ENCODE measurements around the gene VAPB.
"Not testable (repeated sequence)": the region's sequence is repeated elsewhere in the genome, so short reads cannot be mapped to it uniquely, and the experiment has no call there.

VAPB gene

GRCh38 chr20:58388882-58389323 is at the start of gene VAPB:
TSS of gene VAPB (plus strand) at chr20:58389229. CDS start at chr20:58389460, 231 bp downstream.
- FAIRE-seq = no peak

- FAIRE-seq = no peak
These were observed 49.3 kb upstream of the VAPB start for GRCh38 chr20:58339741-58340140.

- no peak for FAIRE-seq
These were observed 48.9 kb upstream of the VAPB start for GRCh38 chr20:58340151-58340550.

GRCh38 chr20:58340853-58341252 is 48.2 kb upstream of the VAPB start:
- FAIRE-seq = no peak

GRCh38 chr20:58342104-58342945 is 46.7 kb upstream of the VAPB start:
- no peak for FAIRE-seq

GRCh38 chr20:58344741-58345140 is 44.3 kb upstream of the VAPB start:
- no peak for FAIRE-seq

- no peak for FAIRE-seq
These were observed 39.5 kb upstream of the VAPB start for GRCh38 chr20:58349570-58349969.

- no peak for FAIRE-seq
These were observed 36.6 kb upstream of the VAPB start for GRCh38 chr20:58352468-58352867.

GRCh38 chr20:58359441-58359840 is 29.6 kb upstream of the VAPB start:
- FAIRE-seq = no peak

- no peak for FAIRE-seq
These were observed 28.1 kb upstream of the VAPB start for GRCh38 chr20:58360936-58361335.

- no peak for FAIRE-seq
These were observed 27.4 kb upstream of the VAPB start for GRCh38 chr20:58361481-58362205.

GRCh38 chr20:58362206-58362516 is 26.9 kb upstream of the VAPB start:
- no peak for FAIRE-seq

- no peak for FAIRE-seq
These were observed 26.1 kb upstream of the VAPB start for GRCh38 chr20:58362970-58363369.

GRCh38 chr20:58366866-58367265 is 22.2 kb upstream of the VAPB start:
- FAIRE-seq = no peak

GRCh38 chr20:58372806-58373205 is 16.2 kb upstream of the VAPB start:
- no peak for FAIRE-seq

- FAIRE-seq = not testable (repeated sequence)
These were observed 15.7 kb upstream of the VAPB start for GRCh38 chr20:58373296-58373695.

GRCh38 chr20:58374027-58374850 is 14.8 kb upstream of the VAPB start:
- no peak for FAIRE-seq

GRCh38 chr20:58374906-58375758 is 13.9 kb upstream of the VAPB start:
- no peak for FAIRE-seq

- no peak for FAIRE-seq
These were observed 13.2 kb upstream of the VAPB start for GRCh38 chr20:58375759-58376352.

- FAIRE-seq = no peak
These were observed 12.0 kb upstream of the VAPB start for GRCh38 chr20:58377017-58377416.

GRCh38 chr20:58377766-58378401 is 11.1 kb upstream of the VAPB start:
- FAIRE-seq = no peak

- FAIRE-seq = no peak
These were observed 10.3 kb upstream of the VAPB start for GRCh38 chr20:58378704-58379103.
